Keratinocyte (primary cell): ENCODE data around the gene MYO1C.

ENCODE experiments used
- CTCF ChIP-seq, 3 experiments: IDR thresholded peaks in 1 of 3; conservative IDR thresholded peaks in 1 of 3; optimal IDR thresholded peaks in 1 of 3; 2 replicates in 2 of 3; 3 replicates in 1 of 3; pipeline versions ENCODE3 to v1.5.1; 2011; ENCODE audit warnings: low read length in 3 of 3, mild to moderate bottlenecking in 3 of 3, moderate library complexity in 2 of 3, control low read depth in 1 of 3, inconsistent platforms in 1 of 3; ENCODE audit not compliant: insufficient read depth in 2 of 3; ENCODE audit errors: extremely low read depth in 1 of 3
- EZH2 ChIP-seq: IDR thresholded peaks from one replicate; pipeline ENCODE4 v1.6.1; 2012; ENCODE audit warnings: inconsistent platforms, mild to moderate bottlenecking, low read length, moderate library complexity

- no peak for TF ChIP-seq CTCF (optimal IDR thresholded peaks at IDR 0.05 in 1 of 3, IDR thresholded peaks at IDR 0.05 in 1 of 3, conservative IDR thresholded peaks at IDR 0.05 in 1 of 3; ENCODE audit: extremely low read depth in 1 of 3, insufficient read depth in 2 of 3, low read length in 3 of 3)
- no peak for TF ChIP-seq EZH2
These were observed 18.8 kb upstream of the MYO1C start for GRCh38 chr17:1511290-1511689.
